H54 (cell line): ENCODE measurements around the gene APOL4.
A peak's percentile ranks its signal among the peaks of the same experiment; 100 is the strongest.
"Not testable (repeated sequence)": the region's sequence is repeated elsewhere in the genome, so short reads cannot be mapped to it uniquely, and the experiment has no call there.

ENCODE experiments used
- DNase-seq: peaks from one replicate; pipeline ENCODE4 v3.0.0; 2011; ENCODE audit warnings: low spot score, mixed read lengths; ENCODE audit not compliant: insufficient read length
- FAIRE-seq: peaks from 3 replicates; lab custom pipeline; 2011; peaks lifted over from hg19 to GRCh38; lab: Jason Lieb, UNC
- POLR2A ChIP-seq: IDR thresholded peaks from 2 replicates; pipeline ENCODE4 v1.6.1; 2011; ENCODE audit warnings: low read depth, mild to moderate bottlenecking, low read length

The APOL4 gene

DNA sequence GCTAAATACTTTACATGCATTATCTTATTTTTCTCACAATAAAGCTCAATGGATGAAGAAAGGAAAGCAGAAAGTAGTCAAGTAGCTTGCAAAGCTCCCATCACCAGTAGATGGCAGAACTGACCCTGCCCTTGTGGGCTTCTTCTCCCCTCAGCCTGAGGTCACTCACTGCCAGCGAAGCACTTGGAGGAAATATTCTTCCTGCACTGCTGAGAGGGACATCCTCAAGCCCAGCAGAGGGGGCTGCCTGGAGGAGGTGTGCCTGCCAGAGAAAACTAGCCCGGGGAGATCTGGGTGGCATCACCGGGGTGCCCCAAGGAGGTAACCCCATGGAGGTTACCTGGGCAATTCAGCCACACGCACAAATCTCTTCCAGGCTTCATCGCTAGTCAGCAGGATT is 6.6 kb downstream of the APOL4 start:
- no peak for FAIRE-seq

GRCh38 chr22:36194385-36194784 is 7.2 kb downstream of the APOL4 start:
- no peak for FAIRE-seq
- DNase-seq: no peak
- TF ChIP-seq POLR2A: no peak

More for the DNA sequence above, 6.6 kb downstream of the APOL4 start:
- no peak for TF ChIP-seq POLR2A
- DNase-seq: peak; percentile 18

- DNase-seq (no peak), FAIRE-seq (no peak)
- TF ChIP-seq POLR2A: no peak
Observed at GRCh38 chr22:36193577-36193976, 8.0 kb downstream of the APOL4 start.

GRCh38 chr22:36193171-36193570 is 8.4 kb downstream of the APOL4 start:
- TF ChIP-seq POLR2A: no peak
- DNase-seq: no peak
- no peak for FAIRE-seq

DNA sequence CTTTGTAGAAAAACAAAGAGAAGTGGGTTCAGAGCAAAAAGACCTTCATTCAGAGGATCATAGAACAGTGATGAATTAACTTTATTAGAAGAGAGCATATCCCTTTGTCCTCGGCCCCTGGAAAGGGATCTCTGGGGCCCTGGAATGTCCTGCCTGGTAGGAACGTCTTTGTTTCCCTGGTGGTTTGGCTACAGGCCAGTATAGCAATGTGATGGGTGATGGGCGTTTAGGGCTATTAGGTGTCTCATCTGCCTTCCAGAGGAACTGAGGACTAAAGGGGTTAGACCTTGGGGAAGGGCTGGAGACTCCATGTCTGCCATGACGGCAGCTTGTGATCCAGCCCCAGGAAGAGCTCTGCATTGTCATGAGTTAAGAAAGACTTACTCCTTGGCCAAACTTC is 9.1 kb downstream of the APOL4 start:
- FAIRE-seq: no peak
- no peak for TF ChIP-seq POLR2A

GRCh38 chr22:36191106-36191836 is 10.3 kb downstream of the APOL4 start:
- FAIRE-seq (no peak), DNase-seq (no peak)

More for the DNA sequence above, 9.1 kb downstream of the APOL4 start:
- no peak for DNase-seq

DNA sequence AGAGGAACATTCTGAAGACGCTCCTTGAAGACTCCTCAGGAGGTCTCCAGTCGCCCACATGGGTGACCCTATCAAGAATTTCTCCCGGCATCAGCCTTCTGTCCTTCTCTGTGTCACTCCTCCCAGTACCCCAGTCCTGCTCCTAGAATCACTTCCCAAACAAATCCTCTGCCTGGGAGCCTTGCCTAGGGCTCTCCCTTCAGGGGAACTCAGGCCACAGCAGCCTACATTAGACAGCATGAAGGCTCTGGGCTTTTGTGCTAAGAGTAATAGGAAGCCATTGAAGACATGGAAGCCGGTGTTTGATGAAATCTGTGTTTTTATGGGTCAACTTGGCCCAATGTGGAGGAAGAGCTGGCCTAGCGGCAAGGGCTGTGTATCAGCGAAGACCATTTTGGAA is 13.7 kb downstream of the APOL4 start:
- not testable (repeated sequence) for FAIRE-seq, DNase-seq

More at GRCh38 chr22:36191106-36191836, 10.3 kb downstream of the APOL4 start:
- TF ChIP-seq POLR2A: no peak

- DNase-seq: no peak
- no peak for FAIRE-seq
- TF ChIP-seq POLR2A: no peak
Observed at GRCh38 chr22:36185828-36186624, 15.6 kb downstream of the APOL4 start.

DNA sequence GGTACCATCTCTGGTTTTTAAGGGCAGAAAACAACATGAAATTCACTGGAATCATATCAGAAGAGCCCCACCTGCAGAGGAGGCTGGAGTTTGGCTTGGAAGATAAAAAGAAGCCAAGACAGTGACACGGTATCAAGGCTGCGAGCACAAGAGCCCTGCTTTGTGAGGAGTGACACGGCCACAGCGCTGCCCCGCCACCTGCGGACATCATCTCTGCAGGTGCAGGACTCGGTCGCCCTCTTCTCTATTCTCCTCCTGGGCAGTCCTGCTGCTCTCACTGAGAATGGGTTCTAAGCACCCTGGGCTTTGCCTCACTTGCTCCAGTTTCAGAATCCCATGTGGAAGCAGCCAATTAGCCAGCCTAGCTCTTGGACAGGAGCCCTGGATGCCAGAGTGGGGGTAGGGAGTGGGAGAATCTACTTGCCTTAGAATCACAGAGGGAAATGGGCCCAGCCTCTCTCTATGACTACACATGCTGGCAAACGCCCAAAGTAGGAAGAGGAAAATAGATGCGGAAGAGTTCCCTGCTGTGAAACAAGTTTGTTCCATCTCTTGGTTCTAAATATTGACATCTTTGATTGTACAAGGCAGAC is 17.1 kb downstream of the APOL4 start:
- FAIRE-seq: no peak

DNA sequence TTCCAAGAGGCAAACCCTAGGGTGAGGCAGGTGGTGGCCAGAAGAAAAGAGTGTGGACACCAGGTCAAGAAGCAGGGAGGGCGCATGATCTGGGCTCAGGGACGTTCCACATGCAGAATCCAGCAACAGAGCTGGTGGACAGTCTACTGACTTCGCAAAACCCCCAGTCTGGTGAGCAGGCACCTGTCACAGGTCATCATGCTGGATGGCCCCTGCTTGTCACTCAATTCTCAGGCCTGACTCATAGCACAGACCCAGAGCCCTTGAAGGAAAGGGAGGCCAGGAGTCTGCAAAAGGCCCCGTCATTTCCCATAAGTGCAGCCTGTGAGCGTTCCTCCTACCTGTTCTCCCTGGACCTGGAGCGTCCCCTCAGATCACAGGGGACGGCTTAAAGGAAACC is 18.2 kb downstream of the APOL4 start:
- FAIRE-seq: no peak

More for the DNA sequence above, 17.1 kb downstream of the APOL4 start:
- no peak for DNase-seq
- TF ChIP-seq POLR2A: no peak

GRCh38 chr22:36182857-36183256 is 18.8 kb downstream of the APOL4 start:
- FAIRE-seq: no peak
- no peak for DNase-seq

More for the DNA sequence above, 18.2 kb downstream of the APOL4 start:
- TF ChIP-seq POLR2A: no peak
- DNase-seq: no peak

GRCh38 chr22:36182056-36182455 is 19.6 kb downstream of the APOL4 start:
- no peak for FAIRE-seq
- TF ChIP-seq POLR2A: no peak

More at GRCh38 chr22:36182857-36183256, 18.8 kb downstream of the APOL4 start:
- no peak for TF ChIP-seq POLR2A

DNA sequence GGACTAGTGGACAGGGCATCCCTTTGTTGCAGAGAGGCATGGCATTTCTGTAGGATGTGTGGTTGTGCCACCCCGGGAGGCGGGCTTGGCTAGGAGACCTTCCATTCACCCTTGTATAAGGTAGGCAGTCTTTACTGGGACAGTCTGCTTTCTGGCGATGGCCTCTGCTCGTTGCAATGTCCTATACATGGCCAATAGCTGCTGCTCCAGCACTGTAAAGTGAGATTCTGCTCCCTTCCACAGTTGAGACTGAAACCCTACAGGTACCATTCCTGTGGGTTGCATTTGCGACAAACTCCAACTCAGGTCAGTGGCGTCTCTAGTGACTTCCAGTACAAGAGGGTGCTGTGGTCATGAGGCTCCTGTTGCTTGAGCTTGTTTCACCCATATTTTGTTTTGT is 20.7 kb downstream of the APOL4 start:
- DNase-seq (no peak), FAIRE-seq (no peak)
- no peak for TF ChIP-seq POLR2A

More at GRCh38 chr22:36182056-36182455, 19.6 kb downstream of the APOL4 start:
- DNase-seq: no peak
